Right lobe of liver (tissue), 4 donors: ENCODE measurements around the gene CNIH3.

Source experiments
- CTCF ChIP-seq, 4 donors: fragments of 200-600 bp in 3 of 4; fragments of 450-650 bp in 1 of 4; IDR thresholded peaks; one replicate each; pipeline versions ENCODE4 v1.5.1 to v1.8.0; 2016 to 2022; ENCODE audit warnings: antibody characterized with exemption in 4 of 4, mild to moderate bottlenecking in 2 of 4
- POLR2A ChIP-seq: fragments of 450-650 bp; IDR thresholded peaks from one replicate; pipeline ENCODE4 v1.6.1; 2017; ENCODE audit warnings: antibody characterized with exemption, mild to moderate bottlenecking
- donor health status: DM: no; HTN: no; CAD: no.
- donor health status: DM: no; HTN: no; CAD: no.
- donor health status: DM: no; HTN: yes; CAD: no.

- TF ChIP-seq CTCF (IDR thresholded peaks at IDR 0.05) (no peak), POLR2A (no peak)
Measured at GRCh38 chr1:224583774-224584173, 32.3 kb upstream of the CNIH3 start.
